ENCODE results near the gene HGS. TPM values are rescaled to one million over a fixed set of nuclear protein-coding genes. Genes with fewer than 3 reads are reported as not detected.

Gene HGS
- total and polyA plus RNA-seq, 2 of the 13 experiments (the other 11 are each of a cell fraction or from before 2014, with no cell fraction given), result 73.3 to 78.1 TPM

- TF ChIP-seq POGK (CRISPR knock-in tag; conservative IDR thresholded peaks at IDR 0.05) (0 out of 2 replicates have a peak, but pooled peaks have one; percentile 32), ATRX (CRISPR knock-in tag; IDR thresholded peaks at IDR 0.05; ENCODE audit: borderline replicate concordance) (no peak), SALL2 (CRISPR knock-in tag; IDR thresholded peaks at IDR 0.05) (peak; percentile 45; the same call in 1 of the 2 replicates), ZNF749 (CRISPR knock-in tag; IDR thresholded peaks at IDR 0.05; ENCODE audit: borderline replicate concordance) (no peak), XBP1 (CRISPR knock-in tag; IDR thresholded peaks at IDR 0.05) (no peak), ZMAT3 (CRISPR knock-in tag; conservative IDR thresholded peaks at IDR 0.05) (no peak), STAT6 (CRISPR knock-in tag; IDR thresholded peaks at IDR 0.05; ENCODE audit: borderline replicate concordance) (no peak), ZHX2 (IDR thresholded peaks at IDR 0.05; ENCODE audit: low read depth) (no peak), ZHX2 (CRISPR knock-in tag; IDR thresholded peaks at IDR 0.05; ENCODE audit: borderline replicate concordance) (no peak), DNMT3B (CRISPR knock-in tag; conservative IDR thresholded peaks at IDR 0.05) (no peak), POLR2A (IDR thresholded peaks at IDR 0.05; ENCODE audit: insufficient read depth in 1 of 2, low read depth in 2 of 2, low read length in 2 of 2) (peak; percentile 3 to 25; a peak in 1 of 4 replicates), ZNF501 (CRISPR knock-in tag; IDR thresholded peaks at IDR 0.05) (0 out of 2 replicates have a peak, but pooled peaks have one; percentile 23), ZNF580 (CRISPR knock-in tag; IDR thresholded peaks at IDR 0.05; ENCODE audit: borderline replicate concordance, low read depth) (no peak; the same call in 1 of the 2 replicates), NFE2L1 (CRISPR knock-in tag; IDR thresholded peaks at IDR 0.05; ENCODE audit: borderline replicate concordance) (no peak), ZMYM2 (CRISPR knock-in tag; IDR thresholded peaks at IDR 0.05) (peak; percentile 39; the same call in 1 of the 2 replicates), ZNF121 (CRISPR knock-in tag; IDR thresholded peaks at IDR 0.05) (peak; percentile 95), ZNF343 (CRISPR knock-in tag; IDR thresholded peaks at IDR 0.05) (no peak), FOXA1 (IDR thresholded peaks at IDR 0.05) (no peak), FOXA1 (CRISPR knock-in tag; IDR thresholded peaks at IDR 0.05) (no peak), RAD51 (IDR thresholded peaks at IDR 0.05; ENCODE audit: borderline replicate concordance) (no peak), MED13 (CRISPR knock-in tag; IDR thresholded peaks at IDR 0.05) (0 out of 2 replicates have a peak, but pooled peaks have one; percentile 34)
Observed at GRCh38 chr17:81723651-81724209, 39.9 kb downstream of the HGS start (continued).
